ENCODE results near the gene AOPEP. TPM values are rescaled to one million over a fixed set of nuclear protein-coding genes. Genes with fewer than 3 reads are reported as not detected.

AOPEP gene
- total RNA-seq, 1 donor from 2014 or later: 75.3 TPM

GRCh38 chr9:94944626-94945025, 218.1 kb downstream of the AOPEP start:
- no peaks in the 10 kb centered on the region for H3K9me3 ChIP-seq (ENCODE audit: insufficient read depth, low read depth, low read length)
- no peak overlapping the region for H3K4me2 ChIP-seq (ENCODE audit: low read length)
- H3K9ac ChIP-seq (ENCODE audit: low read length): peak overlapping the region; percentile 60
- H3K9me3 Mint-ChIP-seq (ENCODE audit: unreplicated experiment): no peaks in the 10 kb centered on the region
- no peaks in the 10 kb centered on the region for H3K36me3 ChIP-seq (ENCODE audit: insufficient read depth, low read length)
- H3K27ac ChIP-seq (ENCODE audit: low read depth, low read length): peak overlapping the region; percentile 89
- peaks cover 7% of the 10 kb centered on the region for H3K36me3 Mint-ChIP-seq (ENCODE audit: low read depth, unreplicated experiment)
- H3K4me3 ChIP-seq (ENCODE audit: insufficient read depth, low read depth, low read length): no peak overlapping the region
- H3K4me3 Mint-ChIP-seq (ENCODE audit: unreplicated experiment): no peak overlapping the region
- no peaks in the 10 kb centered on the region for H3K27me3 Mint-ChIP-seq (ENCODE audit: low read depth, unreplicated experiment)
- no peaks in the 10 kb centered on the region for H3K27me3 ChIP-seq (ENCODE audit: insufficient read depth, low read length)
- no peak overlapping the region for H2AFZ ChIP-seq (ENCODE audit: low read depth, low read length)
- DNase-seq (ENCODE audit: low read depth): no peak
- no peaks in the 10 kb centered on the region for H3K79me2 ChIP-seq (ENCODE audit: insufficient read depth, low read length)
- no peaks in the 10 kb centered on the region for H4K20me1 ChIP-seq (ENCODE audit: insufficient read depth, low read length)
- FAIRE-seq: no peak
- TF ChIP-seq EZH2 (IDR thresholded peaks at IDR 0.05; ENCODE audit: insufficient read depth, low read length) (no peak), CTCF (IDR thresholded peaks at IDR 0.05; ENCODE audit: insufficient read depth, low read depth, low read length) (no peak)
- H3K27ac Mint-ChIP-seq (ENCODE audit: unreplicated experiment): no peak overlapping the region
- H3K4me1 Mint-ChIP-seq (ENCODE audit: low read depth, unreplicated experiment): peaks cover 42% of the 10 kb centered on the region
- H3K4me1 ChIP-seq (ENCODE audit: insufficient read depth, low read length): peaks cover 30% of the 10 kb centered on the region

- Histone ChIP-seq H3K27me3 (ENCODE audit: insufficient read depth, low read length) (no peaks in the 10 kb centered on the region), H4K20me1 (ENCODE audit: insufficient read depth, low read length) (no peaks in the 10 kb centered on the region), H3K9me3 (ENCODE audit: insufficient read depth, low read depth, low read length) (no peaks in the 10 kb centered on the region), H3K4me2 (ENCODE audit: low read length) (peak overlapping the region; percentile 34), H3K27ac (ENCODE audit: low read depth, low read length) (peak overlapping the region; percentile 89), H3K36me3 (ENCODE audit: insufficient read depth, low read length) (no peaks in the 10 kb centered on the region), H3K9ac (ENCODE audit: low read length) (peak overlapping the region; percentile 60), H2AFZ (ENCODE audit: low read depth, low read length) (no peak overlapping the region), H3K79me2 (ENCODE audit: insufficient read depth, low read length) (no peaks in the 10 kb centered on the region), H3K4me3 (ENCODE audit: insufficient read depth, low read depth, low read length) (peak overlapping the region; percentile 2), H3K4me1 (ENCODE audit: insufficient read depth, low read length) (peaks cover 33% of the 10 kb centered on the region)
- TF ChIP-seq EZH2 (IDR thresholded peaks at IDR 0.05; ENCODE audit: insufficient read depth, low read length) (no peak), CTCF (IDR thresholded peaks at IDR 0.05; ENCODE audit: insufficient read depth, low read depth, low read length) (no peak)
- Mint-ChIP-seq H3K4me3 (ENCODE audit: unreplicated experiment) (no peak overlapping the region), H3K27ac (ENCODE audit: unreplicated experiment) (peak overlapping the region; percentile 72), H3K36me3 (ENCODE audit: low read depth, unreplicated experiment) (peaks cover 7% of the 10 kb centered on the region), H3K9me3 (ENCODE audit: unreplicated experiment) (no peaks in the 10 kb centered on the region), H3K4me1 (ENCODE audit: low read depth, unreplicated experiment) (peaks cover 51% of the 10 kb centered on the region), H3K27me3 (ENCODE audit: low read depth, unreplicated experiment) (no peaks in the 10 kb centered on the region)
- FAIRE-seq (peak; percentile 5), DNase-seq (ENCODE audit: low read depth) (peak; percentile 93)
Observed at GRCh38 chr9:94945197-94946144, 219.0 kb downstream of the AOPEP start.

- peaks cover 4% of the 10 kb centered on the region for H3K36me3 Mint-ChIP-seq (ENCODE audit: low read depth, unreplicated experiment)
- H3K27ac ChIP-seq (ENCODE audit: low read depth, low read length): peak overlapping the region; percentile 89
- peak overlapping the region; percentile 1 for H3K4me3 Mint-ChIP-seq (ENCODE audit: unreplicated experiment)
- H2AFZ ChIP-seq (ENCODE audit: low read depth, low read length): no peak overlapping the region
- peaks cover 51% of the 10 kb centered on the region for H3K4me1 Mint-ChIP-seq (ENCODE audit: low read depth, unreplicated experiment)
- H3K9me3 ChIP-seq (ENCODE audit: insufficient read depth, low read depth, low read length): no peaks in the 10 kb centered on the region
- no peaks in the 10 kb centered on the region for H3K36me3 ChIP-seq (ENCODE audit: insufficient read depth, low read length)
- TF ChIP-seq EZH2 (IDR thresholded peaks at IDR 0.05; ENCODE audit: insufficient read depth, low read length) (no peak), CTCF (IDR thresholded peaks at IDR 0.05; ENCODE audit: insufficient read depth, low read depth, low read length) (no peak)
- no peak for DNase-seq (ENCODE audit: low read depth)
- peak overlapping the region; percentile 60 for H3K9ac ChIP-seq (ENCODE audit: low read length)
- no peaks in the 10 kb centered on the region for H4K20me1 ChIP-seq (ENCODE audit: insufficient read depth, low read length)
- no peak overlapping the region for H3K4me3 ChIP-seq (ENCODE audit: insufficient read depth, low read depth, low read length)
- H3K79me2 ChIP-seq (ENCODE audit: insufficient read depth, low read length): no peaks in the 10 kb centered on the region
- H3K27me3 Mint-ChIP-seq (ENCODE audit: low read depth, unreplicated experiment): no peaks in the 10 kb centered on the region
- no peaks in the 10 kb centered on the region for H3K27me3 ChIP-seq (ENCODE audit: insufficient read depth, low read length)
- H3K27ac Mint-ChIP-seq (ENCODE audit: unreplicated experiment): peak overlapping the region; percentile 72
- H3K4me1 ChIP-seq (ENCODE audit: insufficient read depth, low read length): peaks cover 33% of the 10 kb centered on the region
- FAIRE-seq: no peak
- H3K9me3 Mint-ChIP-seq (ENCODE audit: unreplicated experiment): no peaks in the 10 kb centered on the region
- H3K4me2 ChIP-seq (ENCODE audit: low read length): no peak overlapping the region
Observed at GRCh38 chr9:94946256-94946655, 219.8 kb downstream of the AOPEP start.

Data from astrocyte (in vitro differentiated cells and primary cell).